Stimulated activated CD8-positive, alpha-beta memory T cell treated with anti-CD3 and anti-CD28 coated beads, Interleukin-12 subunit alpha, Interleukin-12 subunit beta, amount 100 ng/mL, for 4 hours (primary cell): ENCODE data around the gene CELF2.

Experiments
- DNase-seq: peaks from one replicate; pipeline ENCODE4 v3.0.0-alpha.2; 2020; ENCODE audit warnings: low read depth

The CELF2 gene

DNA sequence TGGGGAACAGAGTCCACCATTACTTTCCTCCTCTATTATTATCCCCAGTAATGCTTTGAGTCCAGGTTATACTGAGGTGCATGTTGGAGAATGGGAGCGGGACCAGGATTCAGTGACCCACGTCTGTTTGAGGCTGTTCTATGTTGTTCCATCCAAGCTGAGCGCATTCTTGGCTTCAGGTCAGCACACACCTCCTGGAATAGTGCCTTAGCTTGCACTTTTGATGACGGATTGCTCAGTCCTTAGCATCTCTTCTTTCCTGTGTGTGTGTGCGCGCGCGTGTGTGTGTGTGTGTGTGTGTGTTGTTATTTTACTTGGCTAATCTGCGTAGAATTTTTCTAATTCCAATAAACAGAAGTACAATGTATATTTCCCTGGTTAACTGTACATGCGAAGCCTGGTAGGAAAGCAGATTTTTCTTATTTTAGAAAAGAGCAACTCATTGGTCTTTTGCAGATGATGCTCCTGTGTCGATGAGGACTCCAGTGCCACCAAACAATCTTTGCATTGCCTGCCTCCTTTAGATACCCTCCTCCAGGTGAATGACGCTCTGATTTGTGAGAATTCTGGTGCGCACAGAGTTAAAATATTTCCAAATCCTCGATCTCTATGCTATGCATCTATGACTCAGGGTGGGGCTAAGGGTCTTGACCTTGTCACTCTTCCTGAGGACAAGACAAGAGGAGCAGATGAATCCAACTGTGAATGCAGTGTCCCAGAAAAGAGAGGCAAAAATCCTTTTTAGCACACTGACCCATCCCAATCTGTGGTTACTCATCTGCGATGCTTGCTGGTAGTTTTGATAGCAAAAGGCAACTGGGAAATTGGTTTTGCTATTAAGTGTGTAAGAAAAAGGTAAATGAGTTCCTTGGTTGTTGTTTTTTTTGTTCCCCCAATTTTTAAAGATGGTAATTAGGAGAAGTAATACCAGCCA, 13.3 kb upstream of the CELF2 start:
- DNase-seq = no peak

DNA sequence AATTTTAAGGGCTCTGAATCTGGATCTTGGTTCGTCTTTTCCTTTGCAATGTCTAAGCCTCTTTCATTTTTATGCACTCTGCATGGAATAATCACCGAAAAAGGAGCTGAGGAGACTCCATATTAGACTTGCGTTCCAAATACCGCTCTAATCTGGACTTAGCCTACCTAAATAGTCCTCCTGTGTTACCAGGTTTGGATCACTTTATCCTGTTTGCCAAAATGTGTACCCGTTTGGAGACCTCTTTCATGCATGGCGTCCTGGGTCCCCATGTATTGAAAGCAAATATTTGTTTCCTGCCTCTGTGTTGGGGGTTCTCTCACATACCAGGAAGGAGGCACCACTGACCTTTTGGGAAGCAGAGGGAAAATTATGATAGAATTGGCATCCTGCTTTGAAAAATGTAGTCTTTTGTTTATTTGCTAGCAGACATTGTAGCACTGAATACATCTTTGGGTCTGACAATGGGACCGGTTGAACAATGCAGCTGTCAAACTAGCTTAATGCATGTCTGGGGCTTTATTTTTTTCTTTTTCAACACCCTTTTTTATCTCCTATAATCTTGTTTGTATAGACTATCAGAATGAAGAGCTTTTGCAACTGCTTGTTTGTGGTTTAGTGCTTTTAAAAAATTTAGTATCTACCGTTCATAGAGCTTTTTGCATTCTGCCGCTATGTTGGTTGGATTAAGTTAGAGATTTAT, 11.8 kb upstream of the CELF2 start:
- DNase-seq = no peak

DNA sequence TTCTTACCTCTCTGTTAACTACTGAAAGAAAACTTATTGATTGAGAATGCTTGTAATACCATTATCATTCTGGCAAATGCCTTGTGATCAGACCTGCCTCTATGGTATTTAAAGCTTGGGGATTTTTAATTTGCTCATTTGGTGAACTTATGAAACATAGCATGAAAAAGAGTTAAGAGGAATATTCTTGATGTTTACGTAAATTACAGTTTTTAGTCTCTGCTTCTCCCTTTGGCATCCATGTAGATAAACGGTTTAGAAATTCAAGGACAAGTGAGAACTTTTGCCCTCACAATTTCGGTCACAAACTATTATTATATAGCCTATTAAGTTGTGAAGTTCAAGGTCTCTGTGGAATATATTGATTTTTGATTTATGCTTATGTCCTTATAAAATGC, 11.2 kb upstream of the CELF2 start:
- DNase-seq = no peak

GRCh38 chr10:11007476-11008020, 10.1 kb upstream of the CELF2 start:
- DNase-seq = no peak

DNA sequence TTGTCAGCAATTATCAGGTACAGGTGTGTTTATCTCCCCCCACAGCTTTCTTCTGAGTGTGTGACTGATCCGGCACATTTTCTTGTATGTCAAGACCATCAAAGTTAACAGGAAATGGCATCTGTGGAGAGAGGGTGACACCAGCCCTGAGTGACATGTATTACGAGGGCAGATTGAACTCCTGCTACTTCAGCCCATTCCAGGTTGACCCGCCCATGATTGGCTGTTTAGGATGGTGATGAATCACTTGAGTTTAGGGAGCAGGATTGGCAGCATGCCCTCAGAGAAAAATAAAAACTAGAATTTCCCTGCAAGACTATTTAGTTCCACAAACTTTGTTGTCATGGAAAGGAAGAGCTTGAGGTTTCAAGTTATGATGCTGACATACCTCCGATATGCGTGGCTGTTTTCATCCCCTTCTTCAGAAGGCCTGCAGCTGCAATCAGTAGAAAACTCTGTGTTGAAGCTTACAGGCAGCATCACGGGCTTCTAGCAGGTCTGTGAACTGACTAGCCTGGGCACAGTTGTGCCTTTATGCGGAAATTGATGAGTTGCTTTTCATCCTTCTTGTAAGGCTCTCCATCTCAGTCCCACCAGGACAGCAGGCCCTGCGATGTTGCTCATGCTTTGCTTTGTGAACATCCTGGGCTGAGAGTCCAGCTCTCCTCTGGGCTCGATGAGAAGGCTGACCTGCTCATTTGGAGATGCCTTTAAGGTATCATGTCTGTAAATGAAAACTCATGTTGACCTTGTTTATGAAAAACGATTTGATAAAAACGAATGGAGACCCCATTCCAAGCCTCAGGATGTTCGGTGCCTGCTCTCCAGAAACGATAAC, 8.0 kb upstream of the CELF2 start:
- DNase-seq = no peak

DNA sequence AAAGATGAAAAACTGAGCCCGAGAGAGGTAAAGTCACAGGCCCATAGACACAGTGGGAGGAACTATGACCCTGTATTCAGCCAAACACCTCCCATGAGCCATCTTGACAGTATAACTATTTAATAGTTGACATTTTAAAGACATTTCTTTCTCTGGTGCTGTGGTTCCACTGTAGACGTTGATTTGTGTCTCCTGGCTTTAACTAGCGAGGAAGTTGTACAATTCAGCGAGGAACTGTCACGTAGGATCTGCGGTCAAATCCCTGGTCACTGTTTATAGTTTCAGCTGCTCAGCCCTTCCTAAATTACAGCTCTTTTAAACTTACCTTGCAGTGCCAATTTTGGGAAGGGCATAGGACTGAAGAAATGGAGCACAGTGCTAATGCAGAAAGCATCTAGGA, 7.1 kb upstream of the CELF2 start:
- no peak for DNase-seq

DNA sequence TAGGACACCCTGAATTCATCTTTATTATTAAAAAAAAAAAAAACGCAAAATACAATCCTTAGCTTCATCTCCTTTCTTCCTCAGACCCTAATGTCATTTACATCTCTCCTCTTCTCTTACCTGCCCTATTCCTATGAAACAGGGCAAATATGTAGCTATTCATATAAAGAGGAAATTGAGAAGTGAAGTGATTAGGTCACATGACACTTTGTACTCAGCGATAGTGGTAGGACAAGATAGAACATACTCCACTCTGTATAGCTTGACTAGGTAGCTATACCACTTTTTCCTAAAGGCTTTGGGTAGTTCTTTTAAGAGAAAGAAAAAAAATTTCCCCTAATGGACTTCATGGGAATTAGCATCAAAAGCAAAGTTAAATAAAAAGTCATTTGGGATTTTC, 6.2 kb upstream of the CELF2 start:
- DNase-seq = no peak

DNA sequence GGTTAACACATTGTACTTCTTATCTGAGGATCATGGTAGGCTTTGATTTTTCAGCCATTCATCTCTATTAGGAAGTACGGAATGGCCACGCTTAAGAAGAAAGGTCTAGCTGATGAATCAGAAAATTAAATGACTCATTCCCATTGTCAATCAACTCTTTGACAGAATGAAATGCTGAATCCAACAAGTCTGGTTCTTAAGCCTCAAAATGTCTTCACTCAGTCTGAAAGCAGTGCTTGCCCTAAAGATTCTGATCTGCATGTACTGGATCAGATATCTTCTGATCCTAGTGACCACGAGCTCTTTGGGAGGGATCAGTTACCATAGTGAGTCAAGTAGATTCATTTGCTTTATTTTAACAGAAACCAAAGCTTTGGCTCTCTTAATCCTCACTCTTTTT, 5.7 kb upstream of the CELF2 start:
- no peak for DNase-seq

GRCh38 chr10:11012421-11013295, 5.0 kb upstream of the CELF2 start:
- no peak for DNase-seq

- DNase-seq = no peak
Observed at GRCh38 chr10:11013836-11014235, 3.8 kb upstream of the CELF2 start.

- no peak for DNase-seq
Observed at GRCh38 chr10:11014671-11015445, 2.8 kb upstream of the CELF2 start.

GRCh38 chr10:11015446-11015934, 2.2 kb upstream of the CELF2 start:
- DNase-seq = no peak

- DNase-seq = no peak
Observed at GRCh38 chr10:11017000-11017569, 587 bp upstream of the CELF2 start.

DNA sequence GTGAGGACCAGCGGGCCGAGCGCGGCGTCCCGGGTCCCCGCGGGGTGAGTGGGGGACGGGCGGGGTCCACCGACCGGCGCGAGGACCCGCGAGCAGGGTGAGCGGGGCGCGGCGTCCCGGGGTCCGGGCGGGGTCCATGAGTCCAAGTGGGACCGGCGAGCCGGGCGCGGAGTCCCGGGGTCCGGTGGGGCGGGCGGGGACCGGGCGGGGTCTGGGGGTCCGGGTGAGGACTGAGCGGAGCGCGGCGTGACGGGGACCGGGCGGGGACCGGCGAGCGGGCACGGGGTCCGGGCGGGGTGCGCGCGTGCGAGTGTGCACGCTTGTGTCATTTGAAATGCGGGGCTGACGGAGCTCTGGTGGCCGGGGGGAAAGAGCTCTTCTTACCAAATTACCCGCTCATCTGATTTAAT, 765 bp downstream of the CELF2 start:
- no peak for DNase-seq

- DNase-seq = no peak
Observed at GRCh38 chr10:11018855-11019631, 1.4 kb downstream of the CELF2 start.

DNA sequence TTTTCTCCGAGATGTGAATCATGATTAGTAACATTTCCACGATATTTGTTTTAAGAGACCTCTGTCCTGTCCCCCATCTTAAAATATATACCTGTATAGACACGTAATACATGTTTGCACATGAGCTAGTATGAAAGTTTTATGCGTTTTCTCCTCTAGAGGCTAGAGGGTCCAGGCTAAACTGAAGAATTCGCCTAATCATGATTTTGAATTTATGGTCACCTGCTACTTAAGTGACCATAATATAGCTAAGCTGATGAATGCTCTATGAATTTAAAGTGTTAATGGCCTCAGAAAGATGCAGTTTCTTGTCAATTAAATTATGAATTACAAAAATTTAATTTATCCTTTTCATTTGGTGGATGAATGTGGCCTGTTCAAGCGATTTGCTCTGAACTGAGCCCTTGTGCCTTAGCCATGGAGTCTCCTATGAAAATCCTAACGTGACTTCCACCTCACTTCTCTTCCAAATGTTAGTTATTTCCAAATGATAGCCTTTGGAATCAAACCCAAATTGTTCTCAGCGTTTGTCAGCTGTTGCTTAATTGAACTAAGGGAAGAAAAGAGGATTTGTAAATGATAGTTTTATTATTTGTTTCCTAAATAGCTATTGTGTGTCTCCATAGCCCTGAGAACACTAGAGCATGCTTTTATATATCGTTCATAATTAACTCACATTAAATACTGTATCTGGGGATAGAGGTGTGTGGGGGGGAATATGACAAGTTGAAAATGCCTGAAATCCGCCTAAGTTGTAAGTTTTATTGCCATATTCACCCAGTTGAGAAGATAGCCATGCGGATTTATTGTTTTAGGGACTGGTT, 2.3 kb downstream of the CELF2 start:
- DNase-seq = no peak

GRCh38 chr10:11020548-11020942, 2.9 kb downstream of the CELF2 start:
- DNase-seq = no peak

DNA sequence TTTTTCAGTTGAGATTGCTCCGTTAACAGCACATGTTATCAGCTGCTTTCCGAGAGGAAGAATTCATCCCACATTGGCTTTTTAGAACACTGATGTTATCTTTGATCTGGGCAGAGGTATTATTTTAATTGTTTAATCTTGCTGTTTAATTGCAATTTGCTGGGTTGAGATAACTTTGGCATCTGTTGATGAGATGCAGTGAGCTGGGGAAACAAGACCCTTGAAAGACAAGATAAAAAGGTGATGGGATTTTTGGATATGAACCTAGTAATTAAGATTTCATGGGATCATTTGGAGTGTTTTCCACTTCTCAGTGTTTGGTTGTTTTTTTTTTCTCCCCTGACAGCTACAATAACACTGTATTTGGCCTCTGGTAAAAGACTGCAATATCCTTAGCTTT, 4.5 kb downstream of the CELF2 start:
- no peak for DNase-seq
